AG09309 (cell line): ENCODE measurements around the gene NXN.
"Not testable (repeated sequence)": the region's sequence is repeated elsewhere in the genome, so short reads cannot be mapped to it uniquely, and the experiment has no call there.

Experiments
- DNase-seq: peaks from one replicate; pipeline ENCODE4 v3.0.0-alpha.2; 2010; ENCODE audit warnings: low read depth
- H3K4me3 ChIP-seq: 2 replicates; pipeline ENCODE4 v1.5.1; 2011; ENCODE audit warnings: mild to moderate bottlenecking, low read depth, low read length, moderate library complexity; ENCODE audit not compliant: control insufficient read depth
- CTCF ChIP-seq: IDR thresholded peaks from 2 replicates; pipeline ENCODE4 v1.5.1; 2011; ENCODE audit warnings: mild to moderate bottlenecking, low read depth, low read length, inconsistent platforms; ENCODE audit not compliant: insufficient read depth, control insufficient read depth; ENCODE audit errors: missing control alignments

The NXN gene

GRCh38 chr17:795276-795675, 184.3 kb downstream of the NXN start:
- no peak for TF ChIP-seq CTCF
- no peak for DNase-seq
- H3K4me3 ChIP-seq, result no peak overlapping the region

DNA sequence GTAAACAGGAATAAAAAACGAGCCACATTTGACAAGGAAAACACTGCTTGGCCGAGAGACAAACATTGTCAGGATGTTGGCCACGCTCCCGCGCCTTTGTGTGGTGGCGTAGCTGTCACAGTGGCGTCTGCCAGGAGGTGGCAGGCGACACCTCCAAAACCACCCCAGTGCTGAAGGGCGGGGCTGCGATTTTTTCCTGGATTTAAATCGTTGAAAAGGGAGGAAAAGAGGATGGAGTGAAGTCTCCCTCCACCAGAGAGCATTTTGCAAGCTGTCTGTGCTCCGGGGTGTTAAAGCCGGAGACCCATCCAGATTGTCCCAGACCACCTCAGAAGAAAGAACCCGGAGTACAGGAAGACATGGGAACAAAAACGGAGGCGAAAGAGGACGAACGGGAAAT, 184.7 kb downstream of the NXN start:
- DNase-seq, result peak; percentile 37
- peak; percentile 86 for TF ChIP-seq CTCF
- no peak overlapping the region for H3K4me3 ChIP-seq

- H3K4me3 ChIP-seq, result no peak overlapping the region
- no peak for TF ChIP-seq CTCF
- no peak for DNase-seq
Measured at GRCh38 chr17:792277-792676, 187.3 kb downstream of the NXN start.

- no peak for DNase-seq
- no peak for TF ChIP-seq CTCF
- H3K4me3 ChIP-seq, result no peak overlapping the region
Measured at GRCh38 chr17:791829-792228, 187.7 kb downstream of the NXN start.

DNA sequence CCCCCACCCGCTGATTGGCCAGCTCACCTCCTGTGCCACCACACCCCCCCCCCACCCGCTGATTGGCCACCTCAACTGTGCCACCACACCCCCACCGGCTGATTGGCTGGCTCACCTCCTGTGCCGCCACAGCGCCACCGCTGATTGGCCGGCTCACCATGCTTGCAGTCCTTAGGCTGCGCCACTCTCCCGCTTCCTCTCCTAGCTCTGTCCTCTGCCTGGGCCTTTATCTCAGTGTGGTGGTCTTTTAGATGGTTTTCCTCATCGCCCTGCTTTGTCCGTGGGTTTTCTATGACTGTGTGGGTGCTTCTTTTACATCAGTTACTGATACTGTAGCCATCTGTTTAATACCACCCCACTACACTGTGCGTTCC, 188.7 kb downstream of the NXN start:
- DNase-seq, result not testable (repeated sequence)

DNA sequence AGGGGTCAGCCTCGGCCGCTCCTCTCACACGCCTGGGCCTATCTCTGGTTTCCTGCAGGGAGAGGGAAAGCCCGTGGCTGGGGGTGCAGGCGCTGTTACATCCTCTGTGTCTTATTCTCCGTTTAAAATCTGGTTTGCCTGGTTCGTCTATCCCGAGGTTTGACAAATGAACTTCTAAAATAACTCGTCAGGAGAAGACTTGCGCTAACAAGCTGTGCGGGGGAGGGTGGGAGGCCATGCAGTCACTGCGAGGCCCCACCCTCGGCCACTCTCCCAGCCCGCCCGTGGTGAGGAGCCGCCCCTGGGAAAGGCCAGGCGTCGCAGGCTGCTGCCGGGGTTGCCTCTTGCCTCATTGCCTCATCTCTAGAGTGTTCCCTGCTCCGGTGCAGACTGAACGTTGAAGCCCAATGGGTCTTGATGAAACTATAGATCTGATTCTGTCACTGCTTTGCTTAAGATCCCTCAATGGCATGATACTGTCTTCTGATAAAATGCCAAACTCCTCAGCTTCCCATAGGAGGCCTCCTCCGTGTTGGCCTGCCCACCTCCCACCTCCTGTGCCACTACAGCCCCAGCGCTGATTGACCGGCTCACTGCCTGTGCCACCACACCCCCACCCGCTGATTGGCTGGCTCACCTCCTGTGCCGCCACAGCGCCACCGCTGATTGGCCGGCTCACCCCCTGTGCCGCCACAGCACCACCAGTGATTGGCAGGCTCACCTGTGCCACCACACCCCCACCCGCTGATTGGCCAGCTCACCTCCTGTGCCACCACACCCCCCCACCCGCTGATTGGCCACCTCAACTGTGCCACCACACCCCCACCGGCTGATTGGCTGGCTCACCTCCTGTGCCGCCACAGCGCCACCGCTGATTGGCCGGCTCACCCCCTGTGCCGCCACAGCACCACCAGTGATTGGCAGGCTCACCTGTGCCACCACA, 189.4 kb downstream of the NXN start:
- not testable (repeated sequence) for DNase-seq

More for the DNA sequence above, 188.7 kb downstream of the NXN start:
- not testable (repeated sequence) for H3K4me3 ChIP-seq

GRCh38 chr17:789160-789840, 190.3 kb downstream of the NXN start:
- no peak for TF ChIP-seq CTCF
- no peak overlapping the region for H3K4me3 ChIP-seq
- DNase-seq, result no peak

More for the DNA sequence above, 189.4 kb downstream of the NXN start:
- H3K4me3 ChIP-seq, result not testable (repeated sequence)

- no peak overlapping the region for H3K4me3 ChIP-seq
- TF ChIP-seq CTCF, result no peak
- DNase-seq, result no peak
Measured at GRCh38 chr17:788551-788950, 191.0 kb downstream of the NXN start.
